ENCODE results near the gene INPP5A.
A peak's percentile ranks its signal among the peaks of the same experiment; 100 is the strongest.
"Not testable (repeated sequence)": the region's sequence is repeated elsewhere in the genome, so short reads cannot be mapped to it uniquely, and the experiment has no call there.

Gene INPP5A

DNA sequence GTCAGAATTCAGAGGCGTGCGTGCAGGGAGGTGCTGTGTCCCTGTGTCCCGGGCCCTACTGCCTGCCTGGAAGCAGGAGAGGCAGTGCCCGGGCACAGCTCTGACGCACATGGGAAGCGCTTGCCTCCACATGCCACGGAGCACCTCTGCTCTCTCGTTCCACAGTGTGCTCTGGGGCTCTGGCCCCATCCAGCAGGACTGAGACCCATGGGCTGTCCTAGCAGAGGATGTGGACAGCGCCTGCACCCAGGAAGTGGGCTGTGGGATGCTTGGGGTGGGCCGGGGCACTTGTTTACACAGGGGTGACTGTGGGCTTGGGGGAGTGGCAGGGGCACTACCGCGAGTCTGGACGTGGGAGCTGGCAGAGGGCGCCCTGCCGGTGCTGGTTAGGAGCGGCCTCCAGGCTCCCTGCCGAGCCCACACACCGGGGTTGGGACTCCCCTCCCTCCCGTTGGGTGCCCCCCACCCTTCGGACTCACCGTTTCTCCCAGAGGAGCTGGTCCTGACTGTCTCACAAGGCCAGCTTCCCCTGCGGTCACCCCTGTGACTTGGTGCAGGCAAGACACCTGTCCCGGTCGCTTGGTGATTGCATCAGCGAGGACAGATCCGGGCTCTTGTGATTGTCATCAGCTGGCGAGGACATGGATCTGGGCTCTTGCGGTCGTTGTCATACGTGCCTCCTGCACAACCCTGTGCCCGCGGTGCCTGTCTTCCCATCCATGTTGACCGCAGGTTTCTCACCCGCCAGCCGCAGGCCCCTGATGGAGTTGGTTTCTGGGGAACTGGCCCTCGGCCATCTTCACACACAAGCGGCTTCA is 165.2 kb downstream of the INPP5A start:
- Histone ChIP-seq H3K4me1 (ENCODE audit: control insufficient read depth in 2 of 2, insufficient read depth in 2 of 2, low read length in 2 of 2) (peaks cover 14 to 22% of the 10 kb centered on the region in 2 donors), H3K4me3 (ENCODE audit: low read length in 2 of 2) (no peak overlapping the region), H3K27ac (ENCODE audit: low read depth in 2 of 2, low read length in 2 of 2) (no peak overlapping the region), H3K36me3 (ENCODE audit: control insufficient read depth in 2 of 2, insufficient read depth in 2 of 2, low read length in 2 of 2) (peaks cover 7 to 10% of the 10 kb centered on the region in 2 donors), H3K9ac (ENCODE audit: low read depth in 1 of 2, low read length in 2 of 2) (no peak overlapping the region), H3K9me3 (ENCODE audit: control insufficient read depth in 2 of 2, low read length in 2 of 2) (no peaks in the 10 kb centered on the region), H3K27me3 (ENCODE audit: control insufficient read depth in 2 of 2, insufficient read depth in 2 of 2, low read length in 2 of 2) (no peaks in the 10 kb centered on the region)

DNA sequence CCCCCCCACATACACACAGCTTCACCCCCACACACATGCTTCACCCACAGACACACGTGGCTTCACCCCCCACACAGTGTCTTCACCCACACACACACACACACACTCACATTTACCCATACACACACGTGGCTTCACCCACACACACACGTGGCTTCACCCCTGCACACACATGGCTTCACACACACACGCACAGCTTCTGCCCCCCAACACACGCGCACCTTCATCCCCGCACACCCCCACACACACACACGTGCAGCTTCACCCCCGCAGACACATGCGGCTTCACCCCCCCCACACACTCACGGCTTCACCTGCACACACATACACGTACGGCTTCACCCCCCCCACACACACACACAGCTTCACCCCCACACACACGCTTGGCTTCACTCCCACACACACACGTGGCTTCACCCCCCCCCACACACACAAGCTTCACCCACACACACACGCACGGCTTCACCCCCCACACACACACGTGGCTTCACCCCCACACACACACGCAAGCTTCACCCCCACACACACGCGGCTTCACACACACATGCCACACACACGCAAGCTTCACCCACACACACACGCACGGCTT is 165.9 kb downstream of the INPP5A start:
- Histone ChIP-seq H3K4me1 (ENCODE audit: control insufficient read depth in 2 of 2, insufficient read depth in 2 of 2, low read length in 2 of 2) (peaks cover 14 to 22% of the 10 kb centered on the region in 2 donors), H3K27me3 (ENCODE audit: control insufficient read depth in 2 of 2, insufficient read depth in 2 of 2, low read length in 2 of 2) (no peaks in the 10 kb centered on the region), H3K9me3 (ENCODE audit: control insufficient read depth in 2 of 2, low read length in 2 of 2) (no peaks in the 10 kb centered on the region), H3K27ac (ENCODE audit: low read depth in 2 of 2, low read length in 2 of 2) (no peak overlapping the region), H3K4me3 (ENCODE audit: low read length in 2 of 2) (no peak overlapping the region), H3K9ac (ENCODE audit: low read depth in 1 of 2, low read length in 2 of 2) (no peak overlapping the region), H3K36me3 (ENCODE audit: control insufficient read depth in 2 of 2, insufficient read depth in 2 of 2, low read length in 2 of 2) (peaks cover 5 to 12% of the 10 kb centered on the region in 2 donors)

DNA sequence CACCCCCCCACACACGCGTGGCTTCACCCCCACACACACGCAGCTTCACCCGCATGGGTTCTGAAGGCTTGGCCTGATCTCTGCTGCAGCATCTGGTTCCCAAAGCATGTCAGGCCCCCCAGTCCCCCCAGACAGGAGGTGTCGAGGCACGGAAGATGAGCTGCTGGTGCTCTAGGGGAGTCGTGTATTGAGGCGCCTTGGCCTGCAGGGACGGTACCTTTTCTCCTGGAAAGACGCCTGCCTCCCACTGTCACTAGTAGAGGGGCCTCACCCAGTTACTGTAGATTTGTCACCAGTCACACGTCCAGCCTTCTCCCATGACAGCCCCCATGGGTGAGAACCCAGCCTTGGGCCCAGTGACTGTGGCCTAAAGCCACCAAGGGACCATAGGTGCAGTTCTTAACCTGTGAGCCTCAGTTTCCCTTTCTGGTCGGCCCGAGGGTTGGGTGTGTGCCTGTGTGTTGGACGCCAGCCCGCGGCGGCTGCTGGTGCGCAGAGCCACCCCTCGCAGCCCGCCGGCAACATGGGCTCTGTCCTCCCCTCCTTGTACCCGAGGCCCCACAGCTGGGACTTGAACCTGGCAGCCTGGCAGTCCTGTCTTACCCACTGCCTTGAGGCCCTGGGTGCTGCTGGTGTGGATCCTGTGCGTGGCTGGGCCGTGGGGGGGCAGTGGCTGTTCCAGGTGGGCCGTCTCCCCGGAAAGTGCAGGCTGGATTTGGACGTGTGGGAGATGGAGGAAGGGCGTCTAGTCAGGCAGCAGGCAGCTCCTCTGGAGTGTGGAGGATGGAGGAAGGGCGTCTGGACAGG is 166.6 kb downstream of the INPP5A start:
- Histone ChIP-seq H3K9me3 (ENCODE audit: control insufficient read depth in 2 of 2, low read length in 2 of 2) (no peaks in the 10 kb centered on the region), H3K4me1 (ENCODE audit: control insufficient read depth in 2 of 2, insufficient read depth in 2 of 2, low read length in 2 of 2) (peaks cover 14 to 22% of the 10 kb centered on the region in 2 donors), H3K27ac (ENCODE audit: low read depth in 2 of 2, low read length in 2 of 2) (no peak overlapping the region), H3K27me3 (ENCODE audit: control insufficient read depth in 2 of 2, insufficient read depth in 2 of 2, low read length in 2 of 2) (no peaks in the 10 kb centered on the region), H3K4me3 (ENCODE audit: low read length in 2 of 2) (no peak overlapping the region), H3K9ac (ENCODE audit: low read depth in 1 of 2, low read length in 2 of 2) (no peak overlapping the region), H3K36me3 (ENCODE audit: control insufficient read depth in 2 of 2, insufficient read depth in 2 of 2, low read length in 2 of 2) (peaks cover 7 to 10% of the 10 kb centered on the region in 2 donors)

DNA sequence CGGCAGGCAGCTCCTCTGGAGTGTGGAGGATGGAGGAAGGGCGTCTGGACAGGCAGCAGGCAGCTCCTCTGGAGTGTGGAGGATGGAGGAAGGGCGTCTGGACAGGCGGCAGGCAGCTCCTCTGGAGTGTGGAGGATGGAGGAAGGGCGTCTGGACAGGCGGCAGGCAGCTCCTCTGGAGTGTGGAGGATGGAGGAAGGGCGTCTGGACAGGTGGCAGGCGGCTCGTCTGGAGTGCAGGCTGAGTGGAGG is 167.2 kb downstream of the INPP5A start:
- not testable (repeated sequence) for H3K4me3 ChIP-seq (ENCODE audit: low read length in 2 of 2); H3K9me3 ChIP-seq (ENCODE audit: control insufficient read depth in 2 of 2, low read length in 2 of 2); H3K27ac ChIP-seq (ENCODE audit: low read depth in 2 of 2, low read length in 2 of 2); H3K9ac ChIP-seq (ENCODE audit: low read depth in 1 of 2, low read length in 2 of 2); H3K27me3 ChIP-seq (ENCODE audit: control insufficient read depth in 2 of 2, insufficient read depth in 2 of 2, low read length in 2 of 2)
- H3K4me1 ChIP-seq (ENCODE audit: control insufficient read depth in 2 of 2, insufficient read depth in 2 of 2, low read length in 2 of 2), result peaks cover 14 to 22% of the 10 kb centered on the region in 2 donors
- peaks cover 7 to 10% of the 10 kb centered on the region in 2 donors for H3K36me3 ChIP-seq (ENCODE audit: control insufficient read depth in 2 of 2, insufficient read depth in 2 of 2, low read length in 2 of 2)

DNA sequence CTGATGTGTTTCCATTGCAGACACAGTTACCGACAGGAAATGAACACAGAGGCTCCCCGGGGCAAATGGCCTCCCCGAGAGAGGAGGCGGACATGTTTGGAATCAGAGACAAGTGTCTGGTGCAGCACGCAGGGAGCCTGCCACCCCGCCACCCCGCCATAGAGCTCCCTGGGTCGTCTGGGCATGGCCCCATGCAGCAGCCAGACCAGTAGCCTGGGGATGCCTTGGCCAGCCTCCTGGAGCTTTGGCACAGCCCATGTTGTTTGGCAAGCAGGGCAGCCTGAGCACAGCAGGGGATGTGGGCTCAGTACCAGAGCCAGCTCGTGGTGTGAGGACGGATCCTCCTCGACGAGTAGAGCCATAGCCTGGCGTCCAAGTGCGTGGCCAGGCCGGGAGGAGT is 167.6 kb downstream of the INPP5A start:
- H3K9me3 ChIP-seq (ENCODE audit: control insufficient read depth in 2 of 2, low read length in 2 of 2), result no peaks in the 10 kb centered on the region
- peaks cover 11 to 20% of the 10 kb centered on the region in 2 donors for H3K4me1 ChIP-seq (ENCODE audit: control insufficient read depth in 2 of 2, insufficient read depth in 2 of 2, low read length in 2 of 2)
- H3K27ac ChIP-seq (ENCODE audit: low read depth in 2 of 2, low read length in 2 of 2), result no peak overlapping the region
- H3K36me3 ChIP-seq (ENCODE audit: control insufficient read depth in 2 of 2, insufficient read depth in 2 of 2, low read length in 2 of 2), result peaks cover 7 to 10% of the 10 kb centered on the region in 2 donors
- no peaks in the 10 kb centered on the region for H3K27me3 ChIP-seq (ENCODE audit: control insufficient read depth in 2 of 2, insufficient read depth in 2 of 2, low read length in 2 of 2)
- no peak overlapping the region for H3K4me3 ChIP-seq (ENCODE audit: low read length in 2 of 2)
- no peak overlapping the region for H3K9ac ChIP-seq (ENCODE audit: low read depth in 1 of 2, low read length in 2 of 2)

DNA sequence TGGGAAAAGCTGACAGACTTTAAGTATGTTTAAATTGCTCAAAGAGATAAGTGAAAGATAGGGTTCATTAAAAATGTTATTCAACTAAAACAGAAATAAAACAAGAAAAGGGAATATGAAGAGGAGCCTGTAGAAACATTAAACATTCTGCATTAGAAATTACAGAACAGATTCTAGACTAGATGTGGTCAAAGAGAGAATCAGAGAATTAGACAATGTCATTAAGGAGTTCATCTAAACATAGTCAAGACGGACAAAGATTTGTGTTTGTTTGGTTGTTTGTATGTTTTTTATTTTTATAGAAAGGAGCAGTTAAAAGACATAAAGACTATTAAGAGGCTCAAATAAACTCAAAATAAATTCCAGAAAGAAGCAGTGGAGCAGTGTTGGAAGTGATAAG is 168.4 kb downstream of the INPP5A start:
- no peaks in the 10 kb centered on the region for H3K27me3 ChIP-seq (ENCODE audit: control insufficient read depth in 2 of 2, insufficient read depth in 2 of 2, low read length in 2 of 2)

DNA sequence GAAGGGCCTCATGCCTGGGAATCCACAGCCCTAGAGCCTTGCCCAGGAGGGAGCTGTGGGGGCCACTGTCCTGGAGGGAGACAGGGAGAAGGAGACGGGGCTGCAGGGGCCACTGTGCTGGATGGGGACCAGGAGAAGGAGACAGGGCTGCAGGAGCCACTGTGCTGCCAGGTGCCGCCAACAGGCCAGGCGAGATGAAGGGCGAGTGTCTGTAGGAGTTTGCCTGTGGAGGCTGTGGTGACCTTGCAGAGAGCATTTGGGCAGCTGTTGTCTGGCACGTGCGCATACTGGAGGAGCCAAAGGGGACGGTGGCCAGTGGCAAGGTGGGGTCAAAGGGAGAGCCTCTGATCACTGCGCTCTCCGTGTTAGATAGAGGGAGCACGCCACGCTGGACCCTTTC is 169.1 kb downstream of the INPP5A start:
- H3K27ac ChIP-seq (ENCODE audit: low read depth in 2 of 2, low read length in 2 of 2), result no peak overlapping the region
- H3K4me1 ChIP-seq (ENCODE audit: control insufficient read depth in 2 of 2, insufficient read depth in 2 of 2, low read length in 2 of 2), result peaks cover 6 to 11% of the 10 kb centered on the region in 2 donors
- peaks cover 7 to 12% of the 10 kb centered on the region in 2 donors for H3K36me3 ChIP-seq (ENCODE audit: control insufficient read depth in 2 of 2, insufficient read depth in 2 of 2, low read length in 2 of 2)
- H3K27me3 ChIP-seq (ENCODE audit: control insufficient read depth in 2 of 2, insufficient read depth in 2 of 2, low read length in 2 of 2), result no peaks in the 10 kb centered on the region
- no peak overlapping the region for H3K9ac ChIP-seq (ENCODE audit: low read depth in 1 of 2, low read length in 2 of 2)
- no peaks in the 10 kb centered on the region for H3K9me3 ChIP-seq (ENCODE audit: control insufficient read depth in 2 of 2, low read length in 2 of 2)
- peak overlapping the region in 1 of 2 donors; percentile 26 for H3K4me3 ChIP-seq (ENCODE audit: low read length in 2 of 2)

More for the DNA sequence above, 168.4 kb downstream of the INPP5A start:
- H3K4me3 ChIP-seq (ENCODE audit: low read length in 2 of 2), result no peak overlapping the region
- H3K27ac ChIP-seq (ENCODE audit: low read depth in 2 of 2, low read length in 2 of 2), result no peak overlapping the region
- H3K9ac ChIP-seq (ENCODE audit: low read depth in 1 of 2, low read length in 2 of 2), result no peak overlapping the region
- H3K4me1 ChIP-seq (ENCODE audit: control insufficient read depth in 2 of 2, insufficient read depth in 2 of 2, low read length in 2 of 2), result peaks cover 6 to 14% of the 10 kb centered on the region in 2 donors
- no peaks in the 10 kb centered on the region for H3K9me3 ChIP-seq (ENCODE audit: control insufficient read depth in 2 of 2, low read length in 2 of 2)
- H3K36me3 ChIP-seq (ENCODE audit: control insufficient read depth in 2 of 2, insufficient read depth in 2 of 2, low read length in 2 of 2), result peaks cover 7 to 10% of the 10 kb centered on the region in 2 donors

DNA sequence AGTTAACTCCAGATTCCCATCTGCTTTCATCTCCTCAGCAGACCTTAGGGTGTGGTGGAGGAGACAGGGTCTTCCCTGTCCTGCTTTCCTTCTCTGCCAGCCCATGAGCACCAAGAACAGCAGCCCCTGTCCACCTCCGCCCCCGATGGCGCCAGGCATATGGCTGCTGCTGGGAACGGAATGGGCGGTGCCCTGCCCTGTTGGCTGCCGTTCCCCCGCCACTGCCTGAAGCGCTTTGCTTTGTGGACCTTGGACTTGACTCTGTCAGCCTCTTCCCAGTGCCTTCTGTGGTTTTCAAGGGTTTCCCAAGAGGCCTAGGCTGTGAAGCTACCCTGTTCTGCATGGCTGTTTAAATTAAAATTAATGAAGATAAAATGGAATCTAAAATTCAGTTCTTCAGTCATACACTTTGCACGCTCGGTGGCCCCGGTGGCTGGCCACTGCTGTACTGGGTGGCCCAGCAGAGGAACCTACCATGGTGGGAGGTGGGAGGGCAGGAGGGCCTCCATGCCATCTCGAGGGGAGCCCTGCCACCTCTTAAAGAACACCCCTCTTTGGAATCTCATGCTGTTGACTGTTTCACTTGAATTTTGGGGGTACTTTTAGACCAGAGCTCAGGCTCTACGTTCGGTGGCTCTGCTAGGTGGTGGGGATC is 169.7 kb downstream of the INPP5A start:
- no peaks in the 10 kb centered on the region for H3K9me3 ChIP-seq (ENCODE audit: control insufficient read depth in 2 of 2, low read length in 2 of 2)
- peak overlapping the region in 1 of 2 donors; percentile 43 for H3K27ac ChIP-seq (ENCODE audit: low read depth in 2 of 2, low read length in 2 of 2)
- H3K27me3 ChIP-seq (ENCODE audit: control insufficient read depth in 2 of 2, insufficient read depth in 2 of 2, low read length in 2 of 2), result no peaks in the 10 kb centered on the region
- no peak overlapping the region for H3K9ac ChIP-seq (ENCODE audit: low read depth in 1 of 2, low read length in 2 of 2)
- peaks cover 7 to 15% of the 10 kb centered on the region in 2 donors for H3K36me3 ChIP-seq (ENCODE audit: control insufficient read depth in 2 of 2, insufficient read depth in 2 of 2, low read length in 2 of 2)
- H3K4me3 ChIP-seq (ENCODE audit: low read length in 2 of 2), result peak overlapping the region in 1 of 2 donors; percentile 26
- H3K4me1 ChIP-seq (ENCODE audit: control insufficient read depth in 2 of 2, insufficient read depth in 2 of 2, low read length in 2 of 2), result peaks cover 6 to 11% of the 10 kb centered on the region in 2 donors

DNA sequence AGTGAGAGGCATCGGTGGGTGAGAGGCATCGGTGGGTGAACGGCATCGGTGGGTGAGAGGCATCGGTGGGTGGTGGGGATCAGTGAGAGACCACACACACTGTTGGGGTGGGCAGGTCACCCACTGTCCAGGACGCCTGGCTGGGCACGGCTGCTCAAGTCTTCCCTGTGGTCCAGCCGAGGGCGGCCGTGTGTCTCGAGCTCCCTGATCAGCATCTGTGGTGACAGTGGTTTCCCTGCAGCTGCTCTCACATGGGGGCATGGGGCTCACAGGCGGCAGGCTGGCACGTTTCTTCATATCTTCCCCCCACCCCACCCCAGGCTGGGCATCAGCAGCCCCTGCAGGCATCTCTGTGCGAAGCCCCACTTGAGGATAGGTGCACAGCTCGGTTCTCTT is 170.2 kb downstream of the INPP5A start:
- Histone ChIP-seq H3K4me3 (ENCODE audit: low read length in 2 of 2) (no peak overlapping the region), H3K9me3 (ENCODE audit: control insufficient read depth in 2 of 2, low read length in 2 of 2) (no peaks in the 10 kb centered on the region), H3K4me1 (ENCODE audit: control insufficient read depth in 2 of 2, insufficient read depth in 2 of 2, low read length in 2 of 2) (peaks cover 6 to 11% of the 10 kb centered on the region in 2 donors), H3K36me3 (ENCODE audit: control insufficient read depth in 2 of 2, insufficient read depth in 2 of 2, low read length in 2 of 2) (peaks cover 7 to 15% of the 10 kb centered on the region in 2 donors), H3K27me3 (ENCODE audit: control insufficient read depth in 2 of 2, insufficient read depth in 2 of 2, low read length in 2 of 2) (no peaks in the 10 kb centered on the region), H3K9ac (ENCODE audit: low read depth in 1 of 2, low read length in 2 of 2) (no peak overlapping the region), H3K27ac (ENCODE audit: low read depth in 2 of 2, low read length in 2 of 2) (peak overlapping the region in 1 of 2 donors; percentile 43)
